Liver (tissue), 9 donors: ENCODE measurements around the gene DCT. TPM values are rescaled to one million over a fixed set of nuclear protein-coding genes. Genes with fewer than 3 reads are reported as not detected.

Experiments used
- DNase-seq: peaks from one replicate; pipeline ENCODE4 v3.0.0-alpha.2; 2017; ENCODE audit warnings: low spot score
- H3K27ac ChIP-seq, 2 donors: one replicate each; pipeline ENCODE4 v1.7.0; 2013; ENCODE audit warnings: inconsistent platforms in 2 of 2, low read length in 2 of 2, control low read depth in 1 of 2, low read depth in 1 of 2, mild to moderate bottlenecking in 1 of 2
- H3K27me3 ChIP-seq, 4 donors: one replicate each; pipeline versions ENCODE4 v1.6.1 to v1.7.0; 2013; ENCODE audit warnings: low read length in 3 of 4, inconsistent platforms in 1 of 4, mild to moderate bottlenecking in 1 of 4, moderate library complexity in 1 of 4; ENCODE audit not compliant: control insufficient read depth in 4 of 4, insufficient read depth in 4 of 4
- H3K36me3 ChIP-seq, 4 donors: one replicate each; pipeline versions ENCODE4 v1.6.1 to v1.7.0; 2013; ENCODE audit warnings: low read length in 3 of 4, mild to moderate bottlenecking in 3 of 4, low read depth in 1 of 4, moderate library complexity in 1 of 4; ENCODE audit not compliant: control insufficient read depth in 4 of 4, insufficient read depth in 3 of 4
- H3K4me1 ChIP-seq, 4 donors: one replicate each; pipeline versions ENCODE4 v1.6.1 to v1.7.0; 2013; ENCODE audit warnings: low read length in 3 of 4, mild to moderate bottlenecking in 3 of 4, moderate library complexity in 1 of 4; ENCODE audit not compliant: control insufficient read depth in 4 of 4, insufficient read depth in 4 of 4
- H3K4me3 ChIP-seq, 3 donors: one replicate each; pipeline versions ENCODE4 v1.6.1 to v1.7.0; 2013; ENCODE audit warnings: low read length in 3 of 3, control low read depth in 1 of 3, low read depth in 1 of 3, mild to moderate bottlenecking in 1 of 3
- H3K9ac ChIP-seq, 2 donors: one replicate each; pipeline ENCODE4 v1.7.0; 2013; ENCODE audit warnings: low read length in 2 of 2, mild to moderate bottlenecking in 2 of 2, moderate library complexity in 2 of 2, control low read depth in 1 of 2, low read depth in 1 of 2
- H3K9me3 ChIP-seq, 4 donors: one replicate each; pipeline versions ENCODE4 v1.6.1 to v1.7.0; 2013; ENCODE audit warnings: low read length in 3 of 4; ENCODE audit not compliant: control insufficient read depth in 4 of 4
- ATF3 ChIP-seq: IDR thresholded peaks from 2 replicates; pipeline ENCODE4 v1.6.1; 2016; ENCODE audit warnings: antibody characterized with exemption
- CTCF ChIP-seq: fragments of 150-350 bp; IDR thresholded peaks from 2 replicates; pipeline ENCODE4 v1.5.1; 2017; ENCODE audit warnings: improper control_type of control experiment, low read depth, low read length; ENCODE audit not compliant: missing input control
- FOXA1 ChIP-seq: IDR thresholded peaks from 2 replicates; pipeline ENCODE4 v1.6.1; 2016; ENCODE audit warnings: antibody characterized with exemption
- FOXA2 ChIP-seq: IDR thresholded peaks from 2 replicates; pipeline ENCODE4 v1.6.1; 2016; ENCODE audit warnings: antibody characterized with exemption
- HNF4A ChIP-seq, 2 donors: conservative IDR thresholded peaks; 2 replicates each; pipeline ENCODE4 v1.6.1; 2016; ENCODE audit warnings: antibody characterized with exemption in 2 of 2, mild to moderate bottlenecking in 2 of 2
- RAD21 ChIP-seq, 2 donors: IDR thresholded peaks; 2 replicates each; pipeline ENCODE4 v1.6.1; 2016; ENCODE audit warnings: antibody characterized with exemption in 2 of 2, mild to moderate bottlenecking in 2 of 2
- REST ChIP-seq: IDR thresholded peaks from 2 replicates; pipeline ENCODE4 v1.6.1; 2016; ENCODE audit warnings: antibody characterized with exemption, mild to moderate bottlenecking
- TAF1 ChIP-seq: conservative IDR thresholded peaks from 2 replicates; pipeline ENCODE4 v1.6.1; 2016; ENCODE audit warnings: antibody characterized with exemption, mild to moderate bottlenecking
- YY1 ChIP-seq: IDR thresholded peaks from 2 replicates; pipeline ENCODE4 v1.6.1; 2016; ENCODE audit warnings: antibody characterized with exemption, mild to moderate bottlenecking
- WGBS: extraction: QIAGEN DNeasy Blood & Tissue Kit; methylation state at CpG from one replicate; pipeline ENCODE4 v1.1.7; 2013; 5-methylcytosine and 5-hydroxymethylcytosine counted together
- polyA plus RNA-seq, 2 donors: library from polyadenylated mRNA; stranded (reverse) in 1 of 2; unstranded in 1 of 2; fragments of 200-250 nt in 1 of 2; fragments of >200 nt in 1 of 2; fragmentation: Nextera tagmentation in 1 of 2; extraction: Ambion mirVana in 1 of 2; gene quantifications; one replicate each; pipeline versions ENCODE4 v1.2.1 to v1.2.3, GENCODE V29; 2013 to 2015
- total RNA-seq, 2 donors: library from RNA; depleted of rRNA; stranded (reverse); fragments of >200 nt; gene quantifications; one replicate each; pipeline ENCODE4 v1.2.3, GENCODE V29; 2014
- donor health status: healthy.
- donor health status: healthy.
- donor health status: healthy.
- donor health status: healthy.
- donor health status: healthy.

Gene DCT
- total and polyA plus RNA-seq, 4 donors: 0.08 to 0.19 TPM; not detected in 2

- TF ChIP-seq ATF3 (no peak), HNF4A (conservative IDR thresholded peaks at IDR 0.05) (no peak), FOXA2 (no peak)
Observed at GRCh38 chr13:94495806-94496205, 16.3 kb upstream of the DCT start (continued).

GRCh38 chr13:94494026-94494425 lies 14.5 kb upstream of the DCT start:
- Histone ChIP-seq H3K27me3 (no peaks in the 10 kb centered on the region), H3K4me3 (no peak overlapping the region), H3K4me1 (no peaks in the 10 kb centered on the region), H3K9me3 (peaks cover 0 to 5% (median 2%) of the 10 kb centered on the region in 4 donors), H3K36me3 (no peaks in the 10 kb centered on the region), H3K27ac (no peak overlapping the region), H3K9ac (no peak overlapping the region)
- DNase-seq: no peak
- TF ChIP-seq FOXA2 (no peak), REST (no peak), CTCF (no peak), ATF3 (no peak), YY1 (no peak), RAD21 (IDR thresholded peaks at IDR 0.05) (no peak)
- WGBS: 48% methylated on average over 2 of the region's 2 CpGs

GRCh38 chr13:94487043-94487442 lies 7.6 kb upstream of the DCT start:
- Histone ChIP-seq H3K4me1 (no peaks in the 10 kb centered on the region), H3K4me3 (no peak overlapping the region), H3K9ac (no peak overlapping the region), H3K27ac (no peak overlapping the region), H3K36me3 (no peaks in the 10 kb centered on the region), H3K9me3 (no peaks in the 10 kb centered on the region), H3K27me3 (no peaks in the 10 kb centered on the region)
- TF ChIP-seq FOXA2 (no peak), FOXA1 (no peak), REST (no peak), ATF3 (no peak), TAF1 (no peak)
- no peak for DNase-seq
- WGBS: 94% methylated on average over 2 of the region's 2 CpGs
